Activated CD4-positive, alpha-beta memory T cell treated with anti-CD3 and anti-CD28 coated beads for 36 hours (primary cell): Measurements from ENCODE around the gene ZSCAN2. TPM values are rescaled to one million over a fixed set of nuclear protein-coding genes. Genes with fewer than 3 reads are reported as not detected.
A peak's percentile ranks its signal among the peaks of the same experiment; 100 is the strongest.
"Not testable (repeated sequence)": the region's sequence is repeated elsewhere in the genome, so short reads cannot be mapped to it uniquely, and the experiment has no call there.

Experiments used
- CTCF ChIA-PET: fragments of 350-600 bp; sonication (Branson Sonifier 250); formaldehyde crosslinking; loops from one replicate; lab custom pipeline; 2021; ENCODE audit warnings: antibody characterized with exemption, inconsistent platforms; lab: Charles Lee
- POLR2A ChIA-PET: fragments of 350-600 bp; sonication (Branson Sonifier 250); formaldehyde crosslinking; loops from one replicate; lab custom pipeline; 2021; ENCODE audit warnings: antibody characterized with exemption; lab: Charles Lee
- DNase-seq: peaks from one replicate; pipeline ENCODE4 v3.0.0-alpha.2; 2020
- H3K27ac Mint-ChIP-seq: one replicate; pipeline ENCODE4 v1.8.0; 2021; ENCODE audit warnings: mixed read lengths
- H3K27me3 Mint-ChIP-seq: one replicate; pipeline ENCODE4 v1.8.0; 2021; ENCODE audit warnings: mixed read lengths
- H3K36me3 Mint-ChIP-seq: one replicate; pipeline ENCODE4 v1.8.0; 2021; ENCODE audit warnings: mixed read lengths
- H3K4me1 Mint-ChIP-seq: one replicate; pipeline ENCODE4 v1.8.0; 2021; ENCODE audit warnings: low read depth, mixed read lengths
- H3K4me3 Mint-ChIP-seq: one replicate; pipeline ENCODE4 v1.8.0; 2021; ENCODE audit warnings: mild to moderate bottlenecking, mixed read lengths
- H3K9me3 Mint-ChIP-seq: one replicate; pipeline ENCODE4 v1.8.0; 2021; ENCODE audit warnings: mixed read lengths
- intact Hi-C: fragments of 100-400 bp; cut with micrococcal nuclease; formaldehyde crosslinking; loops from one replicate; pipeline ENCODE4 v1.15.1; 2023
- total RNA-seq, 2 experiments: library from RNA; stranded (reverse); gene quantifications; one replicate each; pipeline ENCODE4 v1.2.3, GENCODE V29; 2021

ZSCAN2 gene
- total RNA-seq, 2 experiments from 2014 or later, result 7.5 to 9.5 TPM

DNA sequence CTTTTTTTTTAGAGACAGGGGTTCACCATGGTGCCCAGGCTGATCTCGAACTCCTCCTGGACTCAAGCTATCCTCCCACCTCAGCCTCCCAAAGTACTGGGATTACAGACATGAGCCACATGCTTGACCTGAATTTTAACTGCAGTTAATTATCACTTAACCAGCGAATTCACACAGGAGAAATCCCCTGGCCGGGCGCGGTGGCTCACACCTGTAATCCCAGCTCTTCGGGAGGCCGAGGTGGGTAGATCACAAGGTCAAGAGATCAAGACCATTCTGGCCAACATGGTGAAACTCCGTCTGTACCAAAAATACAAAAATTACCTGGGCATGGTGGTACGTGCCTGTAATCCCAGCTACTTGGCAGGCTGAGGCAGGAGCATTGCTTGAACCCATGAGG is 41.1 kb downstream of the ZSCAN2 start:
- H3K27me3 Mint-ChIP-seq, intact Hi-C loops, H3K27ac Mint-ChIP-seq, DNase-seq, H3K4me3 Mint-ChIP-seq, H3K9me3 Mint-ChIP-seq, POLR2A ChIA-PET: not testable (repeated sequence)
- H3K4me1 Mint-ChIP-seq, result peaks cover 22% of the 10 kb centered on the region
- peaks cover 47% of the 10 kb centered on the region for H3K36me3 Mint-ChIP-seq
- CTCF ChIA-PET, result interaction anchor here (1.3 kb wide), 1 partner anchor 54 kb away, joined by 4 read pairs; no protein-coding TSS in a partner anchor

DNA sequence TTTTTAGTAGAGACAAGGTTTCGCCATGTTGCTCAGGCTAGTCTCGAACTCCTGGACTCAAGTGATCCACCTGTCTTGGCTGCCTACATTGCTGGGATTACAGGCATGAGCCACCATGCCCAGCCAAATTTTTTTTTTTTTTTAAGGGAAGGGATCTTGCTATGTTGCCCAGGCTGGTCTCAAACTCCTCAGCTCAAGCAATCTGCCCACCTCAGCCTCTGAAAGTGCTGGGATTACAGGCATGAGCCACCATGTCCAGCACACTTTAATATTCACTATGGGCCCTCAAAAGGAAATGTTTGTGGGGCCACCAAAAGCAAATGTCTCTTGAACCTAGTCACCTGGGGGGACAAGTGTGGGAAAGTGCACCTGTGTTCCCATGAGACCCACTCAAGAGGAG is 41.8 kb downstream of the ZSCAN2 start:
- H3K27ac Mint-ChIP-seq, intact Hi-C loops: not testable (repeated sequence)
- POLR2A ChIA-PET, result interaction anchor here (0.9 to 2.0 kb wide), 2 partner anchors 11 to 39 kb away, joined by 3 to 7 read pairs; no protein-coding TSS in a partner anchor

DNA sequence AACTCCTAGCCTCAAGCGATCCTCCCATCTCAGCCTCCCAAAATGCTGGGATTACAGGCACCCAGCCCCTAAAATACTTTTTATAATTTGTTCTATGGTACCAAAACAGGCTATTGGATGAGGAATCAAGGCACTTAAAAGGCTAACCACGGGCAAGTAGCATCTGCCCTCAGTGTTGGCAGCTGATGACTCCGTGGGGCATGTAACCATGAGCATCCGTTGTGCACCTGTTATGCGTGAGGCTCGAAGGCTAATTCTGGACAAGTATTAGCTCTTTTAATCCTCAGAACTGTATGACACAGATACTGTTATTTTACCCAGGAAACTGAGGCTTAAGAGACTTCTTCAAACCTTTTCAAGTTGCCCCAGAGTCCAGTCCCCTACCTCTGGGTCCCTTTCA is 43.0 kb downstream of the ZSCAN2 start:
- Mint-ChIP-seq H3K9me3 (no peaks in the 10 kb centered on the region), H3K27me3 (no peaks in the 10 kb centered on the region), H3K36me3 (peaks cover 52% of the 10 kb centered on the region), H3K4me1 (peaks cover 17% of the 10 kb centered on the region), H3K4me3 (no peak overlapping the region), H3K27ac (no peak overlapping the region)
- no peak for DNase-seq
- POLR2A ChIA-PET, result interaction anchor here (0.6 to 2.0 kb wide), 4 partner anchors 10 to 56 kb away, joined by 3 to 7 read pairs (median 4); no protein-coding TSS in a partner anchor
- CTCF ChIA-PET, result interaction anchor here (0.7 to 1.8 kb wide), 2 partner anchors 10 to 13 kb away, joined by 3 to 6 read pairs; partner anchors contain the start of gene WDR73
- intact Hi-C loops, result no loop called here

More for the DNA sequence above, 41.8 kb downstream of the ZSCAN2 start:
- H3K4me1 Mint-ChIP-seq, result peaks cover 22% of the 10 kb centered on the region
- DNase-seq, H3K4me3 Mint-ChIP-seq, H3K27me3 Mint-ChIP-seq, H3K9me3 Mint-ChIP-seq: not testable (repeated sequence)
- CTCF ChIA-PET, result interaction anchor here (0.8 to 1.8 kb wide), 2 partner anchors 11 to 44 kb away, joined by 5 to 6 read pairs; partner anchors contain the start of gene WDR73
- H3K36me3 Mint-ChIP-seq, result peaks cover 47% of the 10 kb centered on the region

DNA sequence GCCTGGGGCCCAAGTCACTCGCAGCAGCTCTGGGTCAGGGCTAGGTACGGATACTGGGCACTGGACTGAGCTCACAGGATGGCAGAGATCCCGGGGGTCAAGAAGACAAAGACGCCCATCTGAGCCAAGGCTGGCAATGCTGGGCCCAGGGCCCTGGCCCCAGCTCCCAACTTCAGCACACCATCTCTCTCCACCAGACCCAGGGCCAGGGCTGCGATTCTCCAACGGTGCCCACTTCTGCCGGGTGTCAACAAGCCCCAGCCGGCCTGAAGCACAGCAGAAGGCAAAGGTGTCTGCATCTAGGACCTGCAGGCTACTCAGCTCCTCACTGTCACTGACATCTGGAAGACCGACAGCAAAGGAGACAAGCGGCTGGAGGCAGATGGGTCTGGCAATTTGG is 44.7 kb downstream of the ZSCAN2 start:
- CTCF ChIA-PET, result no interaction called here

DNA sequence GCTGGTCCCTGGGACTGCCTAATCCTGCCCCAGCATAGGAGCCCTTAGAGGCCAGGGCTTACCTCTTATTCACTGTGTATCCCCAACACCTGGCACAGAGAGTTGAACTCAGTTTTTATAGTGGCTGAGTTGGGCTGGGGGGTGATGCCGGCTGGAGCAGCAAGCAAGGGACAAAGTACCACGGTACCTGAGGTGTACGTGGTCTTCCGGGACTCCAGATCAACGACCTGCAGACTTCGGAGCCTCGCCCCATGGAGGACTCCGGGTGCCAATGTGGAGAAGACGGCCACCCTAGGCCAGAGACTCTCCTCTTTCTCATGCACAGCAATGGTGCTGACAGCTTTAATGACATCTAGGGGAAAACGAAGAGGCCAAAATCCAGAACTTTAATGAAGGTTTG is 45.2 kb downstream of the ZSCAN2 start:
- Mint-ChIP-seq H3K27ac (no peak overlapping the region), H3K4me3 (no peak overlapping the region), H3K36me3 (peaks cover 41% of the 10 kb centered on the region), H3K9me3 (no peaks in the 10 kb centered on the region), H3K4me1 (peaks cover 10% of the 10 kb centered on the region), H3K27me3 (no peaks in the 10 kb centered on the region)
- ChIA-PET CTCF (no interaction called here), POLR2A (interaction anchor here (1.3 kb wide), 1 partner anchor 12 kb away, joined by 3 read pairs; the partner anchor contains the start of gene NMB)
- intact Hi-C loops, result no loop called here
- no peak for DNase-seq

More for the DNA sequence above, 44.7 kb downstream of the ZSCAN2 start:
- Mint-ChIP-seq H3K27ac (peak overlapping the region; percentile 33), H3K4me3 (no peak overlapping the region), H3K36me3 (peaks cover 44% of the 10 kb centered on the region), H3K9me3 (no peaks in the 10 kb centered on the region), H3K27me3 (no peaks in the 10 kb centered on the region), H3K4me1 (peaks cover 14% of the 10 kb centered on the region)
- no peak for DNase-seq
- POLR2A ChIA-PET, result interaction anchor here (1.3 kb wide), 1 partner anchor 13 kb away, joined by 3 read pairs; the partner anchor contains the start of gene NMB
- intact Hi-C loops, result no loop called here

DNA sequence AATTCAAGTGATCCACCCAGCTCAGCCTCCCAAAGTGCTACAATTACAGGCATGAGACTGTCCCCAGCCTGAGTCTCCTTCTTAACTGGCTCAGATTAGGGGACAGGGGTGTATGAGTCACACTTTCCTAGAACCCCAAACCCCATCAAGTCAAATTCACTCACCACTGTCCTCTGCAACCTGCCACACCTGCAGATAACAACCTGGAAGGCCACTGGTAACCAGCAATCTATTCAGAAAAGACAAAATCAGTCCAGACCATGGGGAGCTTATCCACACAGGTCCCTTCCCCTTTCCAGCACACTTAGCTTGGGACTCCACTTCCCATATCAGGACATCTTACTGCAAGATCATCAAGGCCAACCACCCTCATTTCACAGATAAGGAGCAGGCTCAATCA is 46.9 kb downstream of the ZSCAN2 start:
- CTCF ChIA-PET, result no interaction called here
- no peak for DNase-seq
- no peaks in the 10 kb centered on the region for H3K9me3 Mint-ChIP-seq

DNA sequence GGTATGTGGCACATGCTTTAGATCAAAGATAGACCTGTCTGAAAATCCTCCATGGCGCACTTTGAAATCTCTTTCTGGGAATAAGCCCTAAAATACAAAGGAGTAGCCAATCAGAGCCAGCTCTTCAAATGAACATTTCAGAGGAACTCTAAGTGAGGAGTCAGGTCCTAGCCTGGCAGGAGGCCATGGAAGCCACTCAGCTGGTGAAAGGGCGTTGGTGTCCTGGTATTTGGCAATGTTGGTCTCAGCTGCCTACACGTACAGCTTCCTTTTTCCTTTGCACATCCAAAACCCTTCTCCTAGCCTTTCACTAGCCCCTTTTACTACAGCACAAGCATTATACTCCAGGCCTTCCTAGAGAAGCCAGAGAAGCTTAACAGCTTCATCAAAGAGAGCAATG is 47.7 kb downstream of the ZSCAN2 start:
- ChIA-PET CTCF (interaction anchor here (1.1 kb wide), 2 partner anchors 10 to 280 kb away, joined by 3 read pairs; no protein-coding TSS in a partner anchor), POLR2A (interaction anchor here (0.6 to 2.6 kb wide), 2 partner anchors 10 to 44 kb away, joined by 4 to 8 read pairs; no protein-coding TSS in a partner anchor)
- no peaks in the 10 kb centered on the region for H3K9me3 Mint-ChIP-seq
- peak overlapping the region; percentile 39 for H3K27ac Mint-ChIP-seq
- no peak for DNase-seq
- H3K36me3 Mint-ChIP-seq, result peaks cover 35% of the 10 kb centered on the region
- H3K4me1 Mint-ChIP-seq, result peaks cover 23% of the 10 kb centered on the region
- H3K27me3 Mint-ChIP-seq, result no peaks in the 10 kb centered on the region
- intact Hi-C loops, result no loop called here
- no peak overlapping the region for H3K4me3 Mint-ChIP-seq

More for the DNA sequence above, 46.9 kb downstream of the ZSCAN2 start:
- peaks cover 41% of the 10 kb centered on the region for H3K36me3 Mint-ChIP-seq
- no peak overlapping the region for H3K4me3 Mint-ChIP-seq
- intact Hi-C loops, result no loop called here
- peak overlapping the region; percentile 30 for H3K27ac Mint-ChIP-seq
- H3K4me1 Mint-ChIP-seq, result peaks cover 16% of the 10 kb centered on the region
- no peaks in the 10 kb centered on the region for H3K27me3 Mint-ChIP-seq
- POLR2A ChIA-PET, result interaction anchor here (2.6 kb wide), 1 partner anchor 9 kb away, joined by 8 read pairs; no protein-coding TSS in a partner anchor

DNA sequence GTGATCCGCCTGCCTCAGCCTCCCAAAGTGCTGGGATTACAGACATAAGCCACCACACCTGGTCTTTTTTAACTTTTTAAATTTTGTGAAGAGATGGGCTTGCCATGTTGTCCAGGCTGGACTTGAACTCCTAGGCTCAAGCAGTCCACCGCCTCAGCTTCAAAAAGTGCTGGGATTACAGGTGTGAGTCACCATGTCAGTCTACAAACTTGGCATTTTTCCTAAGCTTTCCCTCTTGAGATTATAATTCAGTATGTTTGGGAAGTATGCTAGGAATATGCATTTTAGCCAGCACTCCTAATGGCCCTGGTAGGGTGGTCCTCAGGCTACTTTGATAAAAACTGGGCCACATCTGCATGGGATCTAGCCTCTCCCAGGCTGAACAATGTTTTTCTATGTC is 48.9 kb downstream of the ZSCAN2 start:
- intact Hi-C loops, result loop anchor here (5.0 kb wide), 1 partner anchor 62 kb away; no protein-coding TSS in a partner anchor
- POLR2A ChIA-PET, result interaction anchor here (0.7 to 2.6 kb wide), 3 partner anchors 11 to 143 kb away, joined by 4 to 8 read pairs (median 6); no protein-coding TSS in a partner anchor
- CTCF ChIA-PET, result interaction anchor here (1.1 kb wide), 1 partner anchor 278 kb away, joined by 3 read pairs; no protein-coding TSS in a partner anchor
- no peak overlapping the region for H3K27ac Mint-ChIP-seq
- peaks cover 26% of the 10 kb centered on the region for H3K4me1 Mint-ChIP-seq
- H3K4me3 Mint-ChIP-seq, result no peak overlapping the region
- H3K36me3 Mint-ChIP-seq, result peaks cover 37% of the 10 kb centered on the region
- DNase-seq, result no peak
- no peaks in the 10 kb centered on the region for H3K9me3 Mint-ChIP-seq
- no peaks in the 10 kb centered on the region for H3K27me3 Mint-ChIP-seq

DNA sequence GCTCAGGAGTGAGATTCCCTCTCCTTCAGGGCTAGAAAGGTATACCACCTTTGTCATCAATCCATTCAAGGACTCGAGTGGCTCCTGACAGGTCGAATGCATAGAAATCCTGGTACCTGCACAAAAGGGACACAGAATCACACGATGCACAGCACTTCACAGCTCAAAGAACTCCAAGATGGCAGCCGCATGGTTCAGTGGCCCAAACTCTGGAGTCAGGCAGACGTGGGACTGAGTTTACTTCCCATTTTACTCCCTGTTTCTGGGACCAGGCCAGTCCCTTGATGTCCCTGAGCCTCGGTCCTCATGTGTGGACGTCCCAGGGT is 52.7 kb downstream of the ZSCAN2 start:
- intact Hi-C loops, result loop anchor here (5.0 kb wide), 1 partner anchor 66 kb away; no protein-coding TSS in a partner anchor
- peak overlapping the region; percentile 97 for H3K4me3 Mint-ChIP-seq

DNA sequence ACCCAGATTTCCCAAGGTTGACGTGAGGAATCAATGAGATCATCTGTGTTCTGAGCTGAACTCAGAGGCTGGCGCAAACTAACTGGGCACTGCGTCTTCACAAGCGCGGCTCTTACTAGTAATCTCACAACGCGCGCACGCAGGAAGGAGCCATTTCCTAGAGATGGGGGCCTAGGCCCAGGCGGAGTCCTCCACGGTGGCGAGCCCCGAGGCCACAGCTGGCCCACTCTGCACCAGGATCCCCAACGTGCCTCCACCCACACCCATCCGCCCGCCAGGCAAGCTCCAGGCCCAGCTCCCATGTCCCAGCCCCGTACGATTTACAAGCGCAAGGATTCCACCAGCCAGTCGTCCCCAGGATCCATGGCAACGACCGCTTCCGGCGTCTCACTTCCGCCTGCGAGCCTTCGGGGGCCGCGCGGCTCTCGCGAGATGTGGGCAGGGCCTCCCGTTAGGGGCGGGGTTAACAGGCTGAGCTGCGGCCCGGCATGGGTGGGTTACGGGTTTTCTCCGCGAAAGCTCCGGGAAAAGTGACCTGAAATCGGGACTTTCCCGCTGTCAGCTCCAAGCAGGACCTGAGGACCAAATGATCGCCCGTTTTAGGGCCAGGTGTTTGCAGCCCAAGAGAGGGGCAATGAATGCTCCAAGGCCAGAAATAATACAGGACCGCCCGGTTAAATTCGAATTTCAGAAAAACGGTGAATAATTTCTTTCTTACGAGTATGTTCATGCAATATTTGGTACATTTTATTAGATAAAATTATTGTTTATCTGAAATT is 53.3 kb downstream of the ZSCAN2 start, which contains the start of gene WDR73:
Gene WDR73 (minus strand): TSS at position 374 of the 779 bp plus-strand sequence. CDS start 9 bp downstream, at position 365.
- Mint-ChIP-seq H3K27me3 (no peaks in the 10 kb centered on the region), H3K9me3 (no peaks in the 10 kb centered on the region), H3K4me1 (peaks cover 41% of the 10 kb centered on the region), H3K4me3 (peak within 1 kb of the TSS; percentile 97), H3K27ac (peak within 1 kb of the TSS; percentile 89), H3K36me3 (peaks cover 11% of the 10 kb centered on the region)
- POLR2A ChIA-PET, result interaction anchor here (0.6 to 2.6 kb wide), 14 partner anchors 9 to 326 kb away, joined by 3 to 9 read pairs (median 4); partner anchors contain the start of genes SEC11A and ZSCAN2
- intact Hi-C loops, result loop anchor here (1.0 to 5.0 kb wide), 9 partner anchors 15 to 274 kb away; partner anchors contain the start of gene SEC11A
- CTCF ChIA-PET, result interaction anchor here (0.7 to 4.5 kb wide), 22 partner anchors 11 to 274 kb away, joined by 3 to 25 read pairs (median 5); partner anchors contain the start of genes SEC11A, ZNF592 and ZSCAN2
- DNase-seq, result peak; percentile 98

More for the DNA sequence above, 52.7 kb downstream of the ZSCAN2 start:
- Mint-ChIP-seq H3K27me3 (no peaks in the 10 kb centered on the region), H3K9me3 (no peaks in the 10 kb centered on the region), H3K4me1 (peaks cover 37% of the 10 kb centered on the region), H3K27ac (peak overlapping the region; percentile 89), H3K36me3 (peaks cover 16% of the 10 kb centered on the region)
- ChIA-PET POLR2A (interaction anchor here (0.7 to 2.6 kb wide), 11 partner anchors 9 to 327 kb away, joined by 3 to 9 read pairs (median 4); partner anchors contain the start of genes SEC11A and ZSCAN2), CTCF (interaction anchor here (0.7 to 4.5 kb wide), 22 partner anchors 10 to 275 kb away, joined by 3 to 25 read pairs (median 5); partner anchors contain the start of genes SEC11A, ZNF592 and ZSCAN2)
- no peak for DNase-seq
